IPS-15b (cell line): ENCODE results near the gene DCHS2.
"Not testable (repeated sequence)": the region's sequence is repeated elsewhere in the genome, so short reads cannot be mapped to it uniquely, and the experiment has no call there.

ENCODE experiments used
- H3K27me3 ChIP-seq: one replicate; pipeline ENCODE4 v1.6.1; 2013; ENCODE audit warnings: low read length; ENCODE audit not compliant: control insufficient read depth, insufficient read depth
- H3K36me3 ChIP-seq: one replicate; pipeline ENCODE4 v1.6.1; 2013; ENCODE audit warnings: low read length; ENCODE audit not compliant: control insufficient read depth, insufficient read depth
- H3K4me1 ChIP-seq: one replicate; pipeline ENCODE4 v1.6.1; 2013; ENCODE audit warnings: mild to moderate bottlenecking, low read length; ENCODE audit not compliant: control insufficient read depth, insufficient read depth
- H3K4me3 ChIP-seq: one replicate; pipeline ENCODE4 v1.5.1; 2013; ENCODE audit warnings: low read depth, low read length
- H3K9ac ChIP-seq: one replicate; pipeline ENCODE4 v1.6.1; 2013; ENCODE audit warnings: low read depth, mild to moderate bottlenecking, low read length
- H3K9me3 ChIP-seq: one replicate; pipeline ENCODE4 v1.6.1; 2013; ENCODE audit warnings: mild to moderate bottlenecking, low read length; ENCODE audit not compliant: control insufficient read depth, insufficient read depth

DCHS2 gene

DNA sequence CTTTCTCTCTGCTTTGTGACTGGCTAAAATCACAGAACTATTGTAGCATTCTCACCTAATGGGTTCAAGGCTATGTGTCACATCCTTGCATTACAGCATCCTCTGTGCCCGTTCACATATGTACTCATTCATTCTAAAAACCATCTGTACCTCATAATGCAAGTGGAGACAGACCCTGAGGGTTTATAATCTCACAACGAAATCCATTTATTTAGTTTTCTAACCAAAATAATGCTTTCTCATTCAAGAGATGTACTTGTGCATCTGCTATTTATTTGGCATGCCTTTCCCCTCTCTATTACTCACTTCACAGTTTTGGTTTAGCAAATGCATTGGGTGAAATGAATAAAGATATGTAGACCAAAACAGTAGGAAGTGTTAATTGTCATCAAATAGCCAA, 261.5 kb downstream of the DCHS2 start:
- Histone ChIP-seq H3K9me3 (no peaks in the 10 kb centered on the region), H3K27me3 (no peaks in the 10 kb centered on the region), H3K9ac (no peak overlapping the region)

DNA sequence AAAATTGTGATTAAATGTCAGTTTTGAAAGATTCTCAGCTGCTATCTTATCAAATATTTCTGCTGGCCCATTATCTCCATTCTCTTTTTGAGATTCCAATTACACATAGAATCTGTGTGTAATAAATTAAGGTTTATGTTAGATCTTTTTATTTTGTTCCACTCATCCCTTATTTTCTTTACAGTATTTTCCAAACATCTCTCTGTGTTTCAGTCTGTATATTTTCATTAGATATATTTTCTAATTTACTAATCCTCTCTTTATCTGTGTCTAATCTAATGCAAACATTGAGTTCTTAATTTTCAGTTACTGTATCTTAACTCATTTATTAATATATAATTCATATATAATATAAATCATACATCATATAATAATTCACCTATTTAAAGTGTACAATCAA, 268.7 kb downstream of the DCHS2 start:
- no peaks in the 10 kb centered on the region for H3K36me3 ChIP-seq
- no peaks in the 10 kb centered on the region for H3K27me3 ChIP-seq
- no peak overlapping the region for H3K9ac ChIP-seq
- no peaks in the 10 kb centered on the region for H3K4me1 ChIP-seq
- H3K4me3 ChIP-seq: no peak overlapping the region
- H3K9me3 ChIP-seq: no peaks in the 10 kb centered on the region

More for the DNA sequence above, 261.5 kb downstream of the DCHS2 start:
- no peaks in the 10 kb centered on the region for H3K36me3 ChIP-seq
- H3K4me1 ChIP-seq: peaks cover 2% of the 10 kb centered on the region
- H3K4me3 ChIP-seq: no peak overlapping the region

DNA sequence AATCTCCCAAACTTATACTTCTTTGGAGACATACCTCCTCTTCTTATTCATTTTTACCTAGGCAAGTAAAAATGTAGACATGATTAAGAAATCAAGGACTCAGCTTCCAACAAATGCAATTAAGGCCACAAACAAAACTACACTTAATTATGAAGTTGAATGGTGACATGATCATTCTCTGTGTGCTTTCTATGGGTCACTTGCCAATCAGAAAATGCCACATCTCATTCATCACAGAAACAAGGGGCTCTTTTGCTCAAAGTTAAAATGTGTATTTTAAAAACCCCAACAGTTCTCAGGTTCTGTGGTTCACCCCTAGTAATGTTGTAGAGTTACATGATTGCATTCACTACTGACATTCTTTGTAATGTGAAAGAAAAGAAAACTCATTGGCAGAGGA, 273.5 kb downstream of the DCHS2 start:
- H3K9ac ChIP-seq: no peak overlapping the region

DNA sequence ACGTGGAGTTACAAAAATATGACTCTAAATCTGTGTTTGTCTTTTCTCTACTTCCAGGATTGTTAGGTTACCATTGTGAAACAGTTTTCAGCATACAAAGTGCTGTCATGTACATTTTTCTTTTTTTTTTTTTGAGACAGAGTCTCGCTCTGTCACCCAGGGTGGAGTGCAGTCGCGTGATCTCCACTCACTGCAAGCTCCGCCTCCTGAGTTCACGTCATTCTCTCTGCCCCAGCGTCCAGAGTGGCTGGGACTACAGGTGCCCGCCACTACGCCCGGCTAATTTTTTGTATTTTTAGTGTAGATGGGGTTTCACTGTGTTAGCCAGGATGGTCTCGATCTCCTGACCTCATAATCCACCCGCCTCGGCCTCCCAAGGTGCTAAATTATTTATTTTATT, 274.2 kb downstream of the DCHS2 start:
- not testable (repeated sequence) for H3K27me3 ChIP-seq, H3K4me1 ChIP-seq, H3K36me3 ChIP-seq, H3K9me3 ChIP-seq, H3K4me3 ChIP-seq, H3K9ac ChIP-seq

More for the DNA sequence above, 273.5 kb downstream of the DCHS2 start:
- Histone ChIP-seq H3K4me3 (no peak overlapping the region), H3K27me3 (no peaks in the 10 kb centered on the region), H3K4me1 (no peaks in the 10 kb centered on the region), H3K36me3 (no peaks in the 10 kb centered on the region), H3K9me3 (no peaks in the 10 kb centered on the region)

DNA sequence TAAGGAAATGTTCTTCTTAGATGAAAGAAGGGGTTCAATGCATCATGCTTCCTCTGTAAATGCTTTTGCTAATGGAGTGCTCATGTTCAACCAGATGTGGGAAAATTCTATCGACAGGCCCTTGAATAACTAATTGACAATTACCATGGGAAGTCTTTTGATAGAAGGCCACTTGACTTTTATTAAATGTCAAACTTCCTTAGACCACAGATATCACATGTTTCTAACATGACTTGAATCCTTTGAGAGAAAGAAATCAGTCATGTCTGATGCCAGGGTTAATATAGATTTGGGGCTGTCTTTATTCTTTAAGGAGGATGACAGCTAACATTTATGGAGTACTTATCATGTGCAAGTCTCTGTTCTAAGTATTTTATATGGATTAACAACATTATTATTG, 280.1 kb downstream of the DCHS2 start:
- Histone ChIP-seq H3K9ac (no peak overlapping the region), H3K36me3 (no peaks in the 10 kb centered on the region), H3K4me1 (no peaks in the 10 kb centered on the region), H3K27me3 (no peaks in the 10 kb centered on the region), H3K4me3 (no peak overlapping the region), H3K9me3 (no peaks in the 10 kb centered on the region)

DNA sequence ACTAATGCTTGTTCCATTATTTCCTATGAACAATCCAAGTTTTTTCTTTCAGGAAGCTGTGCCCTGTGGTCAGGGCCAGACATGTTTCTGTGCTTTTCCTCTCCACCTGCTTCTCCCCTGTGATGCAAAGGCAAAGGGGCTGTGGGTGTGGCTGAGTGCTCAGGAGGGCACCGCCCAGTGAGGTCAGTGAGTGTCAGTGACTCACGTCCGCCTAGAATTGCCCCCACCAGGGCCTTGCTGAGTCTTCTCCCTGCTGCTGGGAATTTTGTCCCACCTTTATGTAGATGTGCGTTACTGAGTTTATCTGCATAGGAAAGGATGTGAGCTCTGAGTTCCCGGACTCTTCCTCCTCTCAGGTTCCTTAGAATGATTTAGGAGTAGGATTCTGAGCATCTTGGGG, 283.2 kb downstream of the DCHS2 start:
- Histone ChIP-seq H3K4me1 (no peaks in the 10 kb centered on the region), H3K27me3 (no peaks in the 10 kb centered on the region), H3K9ac (no peak overlapping the region), H3K4me3 (peak overlapping the region; percentile 10), H3K9me3 (no peaks in the 10 kb centered on the region), H3K36me3 (no peaks in the 10 kb centered on the region)

DNA sequence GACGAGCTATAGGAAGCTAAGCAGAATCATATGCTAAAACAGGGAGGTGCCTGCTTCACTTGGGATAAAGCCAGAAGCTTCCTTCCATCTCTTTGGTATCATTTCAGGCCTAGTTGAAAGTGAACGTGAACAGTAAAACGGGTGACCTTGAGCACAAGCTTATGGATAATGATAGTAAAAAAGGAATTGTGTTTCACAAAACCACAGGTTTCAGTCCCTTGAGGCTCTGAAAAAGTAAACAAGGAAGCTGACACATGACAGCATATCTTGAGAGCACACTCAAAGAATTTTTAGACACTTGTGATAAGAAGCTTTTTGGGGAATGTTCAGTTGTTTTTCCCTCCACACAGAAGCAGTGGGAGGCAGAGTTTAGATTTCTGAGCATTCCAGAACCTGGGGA, 286.1 kb downstream of the DCHS2 start:
- Histone ChIP-seq H3K9me3 (no peaks in the 10 kb centered on the region), H3K4me1 (no peaks in the 10 kb centered on the region), H3K4me3 (no peak overlapping the region), H3K27me3 (no peaks in the 10 kb centered on the region), H3K9ac (no peak overlapping the region), H3K36me3 (no peaks in the 10 kb centered on the region)

DNA sequence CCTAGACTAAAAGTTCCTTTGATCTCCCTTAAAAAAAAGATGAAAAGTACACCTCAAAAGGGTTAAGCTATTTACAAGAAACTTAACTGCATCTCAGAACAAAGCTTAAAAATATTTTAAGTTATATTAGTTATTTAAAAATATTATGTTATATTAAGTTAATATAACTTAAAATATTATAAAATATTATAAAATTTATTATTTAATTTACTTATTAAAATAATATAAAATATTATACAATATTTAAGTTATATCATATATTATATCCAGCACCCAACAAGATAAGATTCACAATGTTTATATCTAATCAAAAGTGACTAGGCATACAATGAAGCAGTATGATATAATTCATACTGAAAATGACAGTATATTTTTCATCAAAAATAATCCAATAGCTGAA, 296.9 kb downstream of the DCHS2 start:
- Histone ChIP-seq H3K9me3 (no peaks in the 10 kb centered on the region), H3K27me3 (no peaks in the 10 kb centered on the region), H3K9ac (no peak overlapping the region), H3K4me3 (no peak overlapping the region), H3K36me3 (no peaks in the 10 kb centered on the region), H3K4me1 (no peaks in the 10 kb centered on the region)

DNA sequence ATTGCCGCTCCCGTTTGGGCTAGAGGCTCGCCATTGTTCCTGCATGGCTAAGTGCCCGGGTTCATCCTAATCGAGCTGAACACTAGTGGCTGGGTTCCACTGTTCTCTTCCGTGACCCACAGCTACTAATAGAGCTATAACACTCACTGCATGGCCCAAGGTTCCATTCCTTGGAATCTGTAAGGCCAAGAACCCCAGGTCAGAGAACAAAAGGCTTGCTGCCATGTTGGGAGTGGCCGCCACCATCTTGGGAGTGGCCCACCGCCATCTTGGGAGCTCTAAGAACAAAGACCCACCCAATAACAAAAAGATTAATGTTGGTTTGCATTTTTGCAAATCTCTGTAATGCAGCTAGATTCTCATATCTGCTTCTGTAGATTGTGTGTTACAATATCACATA, 299.0 kb downstream of the DCHS2 start:
- Histone ChIP-seq H3K36me3 (no peaks in the 10 kb centered on the region), H3K9ac (no peak overlapping the region), H3K4me1 (no peaks in the 10 kb centered on the region), H3K4me3 (no peak overlapping the region), H3K27me3 (no peaks in the 10 kb centered on the region), H3K9me3 (no peaks in the 10 kb centered on the region)

DNA sequence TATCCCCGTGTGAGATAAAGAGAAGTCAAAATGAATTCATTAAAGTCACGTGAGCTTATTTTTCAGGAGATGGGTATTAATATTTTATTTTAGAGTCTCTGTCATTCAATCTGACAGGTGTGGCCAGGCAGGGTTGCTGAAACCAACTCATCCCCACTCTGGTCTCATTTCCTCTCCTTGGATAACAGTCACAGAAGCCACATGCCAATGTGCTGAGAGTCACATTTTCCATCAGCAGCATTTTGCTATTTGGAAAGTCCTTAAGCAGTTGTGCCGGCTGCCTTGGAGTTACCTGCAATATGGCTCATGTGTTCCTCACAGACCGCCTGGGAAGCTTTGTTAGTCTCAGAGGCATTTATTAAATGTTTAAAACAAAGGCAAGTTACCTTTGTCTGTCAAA, 302.3 kb downstream of the DCHS2 start:
- no peak overlapping the region for H3K9ac ChIP-seq
- H3K9me3 ChIP-seq: no peaks in the 10 kb centered on the region
- H3K27me3 ChIP-seq: no peaks in the 10 kb centered on the region
- no peak overlapping the region for H3K4me3 ChIP-seq
- H3K36me3 ChIP-seq: no peaks in the 10 kb centered on the region
- peaks cover 2% of the 10 kb centered on the region for H3K4me1 ChIP-seq

DNA sequence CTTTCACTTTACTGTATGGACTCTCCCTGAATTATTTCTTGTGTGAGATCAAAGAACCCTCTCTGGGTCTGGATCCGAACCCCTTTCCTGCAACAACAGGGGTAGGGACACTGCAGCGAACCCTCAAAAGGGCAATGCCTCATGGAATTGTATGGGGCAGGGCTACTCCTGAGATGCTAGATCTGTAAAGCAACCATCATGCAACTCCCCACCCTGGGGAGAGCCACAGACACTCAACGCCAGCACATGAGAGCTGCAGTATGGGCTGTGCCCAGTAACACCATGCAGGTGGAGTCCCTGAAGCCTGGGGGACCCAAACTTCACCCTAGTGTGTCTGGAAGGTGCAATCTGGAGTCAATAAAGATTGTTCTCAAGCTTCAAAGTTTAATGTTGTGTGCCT, 304.7 kb downstream of the DCHS2 start:
- Histone ChIP-seq H3K36me3 (no peaks in the 10 kb centered on the region), H3K9ac (no peak overlapping the region), H3K4me1 (peaks cover 7% of the 10 kb centered on the region), H3K4me3 (no peak overlapping the region), H3K27me3 (no peaks in the 10 kb centered on the region), H3K9me3 (no peaks in the 10 kb centered on the region)

DNA sequence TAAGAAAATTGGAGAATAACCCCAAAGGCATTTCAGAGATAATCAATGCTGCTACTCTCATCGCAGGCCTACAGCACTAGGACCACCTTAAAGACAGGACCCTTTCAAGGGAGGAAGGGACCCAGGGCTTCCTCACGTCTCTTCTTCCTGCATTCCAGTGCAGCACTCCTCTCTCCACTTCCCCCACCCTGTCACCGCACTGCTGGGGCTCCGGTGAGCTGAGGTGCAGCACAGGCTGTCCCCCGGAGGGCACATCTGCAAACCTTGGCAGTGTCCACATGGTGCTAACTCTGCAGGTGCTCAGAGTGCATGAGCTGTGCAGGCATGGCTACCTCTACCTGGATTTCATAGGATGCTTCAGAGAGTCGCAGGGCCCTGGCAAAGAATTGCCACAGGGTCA, 305.6 kb downstream of the DCHS2 start:
- Histone ChIP-seq H3K36me3 (no peaks in the 10 kb centered on the region), H3K4me3 (no peak overlapping the region), H3K9ac (no peak overlapping the region), H3K27me3 (no peaks in the 10 kb centered on the region), H3K9me3 (no peaks in the 10 kb centered on the region), H3K4me1 (peaks cover 7% of the 10 kb centered on the region)

DNA sequence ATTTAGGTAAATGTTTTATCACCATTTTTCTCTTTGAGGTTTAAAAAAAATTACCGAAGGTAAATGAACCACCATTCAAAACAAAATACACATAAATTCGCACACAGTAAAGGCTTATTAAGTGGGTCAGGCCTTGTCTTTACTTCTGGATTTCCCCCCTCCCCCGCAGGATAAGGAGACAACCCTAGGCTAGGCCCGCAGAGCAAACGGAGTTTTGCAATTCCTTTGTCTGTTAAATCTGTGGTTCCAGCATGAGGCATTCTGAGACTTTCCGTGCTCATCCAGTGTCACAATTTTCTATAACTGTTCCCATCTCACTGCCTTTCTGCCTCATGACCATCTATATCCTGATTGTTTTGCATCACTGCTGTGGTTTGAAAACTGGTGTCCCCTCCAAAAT, 307.4 kb downstream of the DCHS2 start:
- Histone ChIP-seq H3K36me3 (no peaks in the 10 kb centered on the region), H3K9ac (no peak overlapping the region), H3K4me1 (peaks cover 7% of the 10 kb centered on the region), H3K9me3 (no peaks in the 10 kb centered on the region), H3K4me3 (no peak overlapping the region), H3K27me3 (no peaks in the 10 kb centered on the region)
